HL-60 (cell line): Measurements from ENCODE around the gene SWSAP1.

ENCODE experiments used
- DNase-seq, 2 experiments: peaks; one replicate each; pipeline ENCODE4 v3.0.0-alpha.2; 2010 to 2020; ENCODE audit warnings: low read depth in 1 of 2, low spot score in 1 of 2
- H3K27ac ChIP-seq: fragments of 250-450 bp; sonication (Bioruptor Pico); replicated peaks from 2 replicates; pipeline ENCODE4 v1.5.1; 2020; ENCODE audit warnings: mild to moderate bottlenecking, moderate library complexity
- H3K27me3 ChIP-seq: fragments of 250-450 bp; sonication (Bioruptor Pico); 2 replicates; pipeline ENCODE4 v1.5.1; 2021; ENCODE audit warnings: mild to moderate bottlenecking, moderate library complexity; ENCODE audit not compliant: insufficient read depth, poor library complexity, severe bottlenecking
- H3K4me3 ChIP-seq: replicated peaks from 2 replicates; pipeline ENCODE4 v1.5.1; 2011; ENCODE audit warnings: mild to moderate bottlenecking, control low read depth, low read length; ENCODE audit not compliant: insufficient read depth
- CTCF ChIP-seq: IDR thresholded peaks from one replicate; pipeline ENCODE4 v1.5.1; 2011; ENCODE audit warnings: low read length, control low read depth, inconsistent platforms; ENCODE audit not compliant: insufficient read depth
- GABPA ChIP-seq: IDR thresholded peaks from 2 replicates; pipeline ENCODE4 v1.6.1; 2012; ENCODE audit warnings: low read depth
- POLR2AphosphoS5 ChIP-seq: IDR thresholded peaks from 2 replicates; pipeline ENCODE4 v1.6.1; 2012; ENCODE audit warnings: low read depth
- REST ChIP-seq: IDR thresholded peaks from 2 replicates; pipeline ENCODE4 v1.6.1; 2012; ENCODE audit warnings: low read depth; ENCODE audit not compliant: insufficient replicate concordance
- SPI1 ChIP-seq: IDR thresholded peaks from 2 replicates; pipeline ENCODE4 v1.6.1; 2012; ENCODE audit warnings: low read depth, mild to moderate bottlenecking, borderline replicate concordance

Gene SWSAP1

GRCh38 chr19:11364935-11365334 is 9.5 kb upstream of the SWSAP1 start:
- TF ChIP-seq SPI1 (no peak), CTCF (no peak), GABPA (no peak), POLR2AphosphoS5 (no peak), REST (no peak)
- DNase-seq: no peak
- no peaks in the 10 kb centered on the region for H3K27me3 ChIP-seq
- no peak overlapping the region for H3K4me3 ChIP-seq
- no peak overlapping the region for H3K27ac ChIP-seq

GRCh38 chr19:11365557-11366117 is 8.8 kb upstream of the SWSAP1 start:
- DNase-seq: no peak
- H3K27me3 ChIP-seq: no peaks in the 10 kb centered on the region
- no peak overlapping the region for H3K4me3 ChIP-seq
- no peak overlapping the region for H3K27ac ChIP-seq
- TF ChIP-seq GABPA (no peak), POLR2AphosphoS5 (no peak), REST (no peak), SPI1 (no peak), CTCF (no peak)

GRCh38 chr19:11367528-11367927 is 6.9 kb upstream of the SWSAP1 start:
- TF ChIP-seq REST: no peak
- TF ChIP-seq GABPA: no peak
- TF ChIP-seq POLR2AphosphoS5: no peak
- TF ChIP-seq CTCF: no peak
- no peak for TF ChIP-seq SPI1
- no peak for DNase-seq

More at GRCh38 chr19:11367528-11367927, 6.9 kb upstream of the SWSAP1 start:
- no peak overlapping the region for H3K4me3 ChIP-seq
- no peak overlapping the region for H3K27ac ChIP-seq
- H3K27me3 ChIP-seq: no peaks in the 10 kb centered on the region
